ENCODE measurements around the gene KIAA1614.

KIAA1614 gene

GRCh38 chr1:180928331-180929230 lies 15.9 kb downstream of the KIAA1614 start:
- Histone ChIP-seq H3K9ac (ENCODE audit: low read depth, low read length) (no peak overlapping the region), H3K9me3 (replicated peaks; ENCODE audit: low read length) (no peaks in the 10 kb centered on the region), H3K4me3 (ENCODE audit: low read length) (no peak overlapping the region), H3K4me2 (ENCODE audit: low read length) (no peak overlapping the region), H3K36me3 (ENCODE audit: insufficient read depth, low read length) (no peaks in the 10 kb centered on the region), H3K4me1 (ENCODE audit: control insufficient read depth, insufficient read depth, low read length) (peaks cover 20% of the 10 kb centered on the region), H3K27me3 (ENCODE audit: control insufficient read depth, insufficient read depth, low read length) (no peaks in the 10 kb centered on the region)

GRCh38 chr1:180929389-180929788 lies 16.7 kb downstream of the KIAA1614 start:
- Histone ChIP-seq H3K4me1 (ENCODE audit: control insufficient read depth, insufficient read depth, low read length) (peaks cover 19% of the 10 kb centered on the region), H3K9ac (ENCODE audit: low read depth, low read length) (no peak overlapping the region)

DNA sequence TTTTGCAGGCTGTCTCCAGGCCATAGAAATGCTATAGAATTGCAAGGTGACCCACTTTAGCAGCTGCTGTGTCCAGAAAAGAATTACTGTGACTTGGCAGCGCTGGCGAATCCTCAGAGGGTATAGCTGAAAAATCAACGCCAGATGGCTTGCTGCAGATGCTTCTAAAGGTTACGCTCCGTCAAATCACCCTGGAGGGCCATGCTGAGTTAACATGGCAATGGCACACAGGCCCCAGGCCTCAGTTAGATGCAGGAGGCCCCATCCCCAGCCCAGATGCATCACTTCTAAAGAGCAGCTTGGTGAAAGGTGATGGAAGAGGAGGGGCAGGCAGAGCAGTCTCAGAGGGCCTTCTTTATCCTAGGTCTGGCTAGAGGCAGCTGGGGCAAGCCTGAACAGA lies 18.0 kb downstream of the KIAA1614 start:
- Histone ChIP-seq H3K4me2 (ENCODE audit: low read length) (no peak overlapping the region), H3K36me3 (ENCODE audit: insufficient read depth, low read length) (no peaks in the 10 kb centered on the region), H3K4me3 (ENCODE audit: low read length) (no peak overlapping the region), H3K27me3 (ENCODE audit: control insufficient read depth, insufficient read depth, low read length) (no peaks in the 10 kb centered on the region), H3K4me1 (ENCODE audit: control insufficient read depth, insufficient read depth, low read length) (peaks cover 19% of the 10 kb centered on the region), H3K9ac (ENCODE audit: low read depth, low read length) (no peak overlapping the region), H3K9me3 (replicated peaks; ENCODE audit: low read length) (no peaks in the 10 kb centered on the region)

More at GRCh38 chr1:180929389-180929788, 16.7 kb downstream of the KIAA1614 start:
- H3K36me3 ChIP-seq (ENCODE audit: insufficient read depth, low read length): no peaks in the 10 kb centered on the region
- H3K27me3 ChIP-seq (ENCODE audit: control insufficient read depth, insufficient read depth, low read length): no peaks in the 10 kb centered on the region
- no peak overlapping the region for H3K4me3 ChIP-seq (ENCODE audit: low read length)
- H3K4me2 ChIP-seq (ENCODE audit: low read length): no peak overlapping the region
- H3K9me3 ChIP-seq (replicated peaks; ENCODE audit: low read length): no peaks in the 10 kb centered on the region

DNA sequence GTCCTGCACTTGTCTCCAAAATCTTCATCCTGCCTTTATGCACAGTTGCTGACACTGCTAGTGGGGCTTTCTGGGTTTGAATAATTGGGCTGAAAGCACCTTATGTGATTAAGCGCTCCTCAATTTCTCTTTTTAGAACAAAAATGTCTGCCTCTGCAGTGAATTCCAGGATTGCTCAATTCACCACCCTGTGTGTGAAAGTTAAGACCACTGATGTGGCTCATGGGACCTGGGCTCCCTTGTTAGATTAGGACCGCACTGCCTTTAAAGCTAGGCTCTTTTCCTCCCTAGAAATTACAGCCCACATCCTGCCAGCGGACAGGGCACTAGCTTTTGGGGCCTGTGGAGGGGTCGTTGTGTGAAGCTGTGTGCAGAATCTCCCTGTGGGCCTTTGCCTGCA lies 18.8 kb downstream of the KIAA1614 start:
- no peaks in the 10 kb centered on the region for H3K9me3 ChIP-seq (replicated peaks; ENCODE audit: low read length)
- H3K9ac ChIP-seq (ENCODE audit: low read depth, low read length): no peak overlapping the region
- H3K4me3 ChIP-seq (ENCODE audit: low read length): no peak overlapping the region
- peaks cover 6% of the 10 kb centered on the region for H3K36me3 ChIP-seq (ENCODE audit: insufficient read depth, low read length)
- peaks cover 11% of the 10 kb centered on the region for H3K4me1 ChIP-seq (ENCODE audit: control insufficient read depth, insufficient read depth, low read length)
- H3K27me3 ChIP-seq (ENCODE audit: control insufficient read depth, insufficient read depth, low read length): no peaks in the 10 kb centered on the region
- no peak overlapping the region for H3K4me2 ChIP-seq (ENCODE audit: low read length)

GRCh38 chr1:180932378-180932777 lies 19.7 kb downstream of the KIAA1614 start:
- no peaks in the 10 kb centered on the region for H3K27me3 ChIP-seq (ENCODE audit: control insufficient read depth, insufficient read depth, low read length)
- H3K4me3 ChIP-seq (ENCODE audit: low read length): no peak overlapping the region
- peaks cover 6% of the 10 kb centered on the region for H3K36me3 ChIP-seq (ENCODE audit: insufficient read depth, low read length)
- no peaks in the 10 kb centered on the region for H3K9me3 ChIP-seq (replicated peaks; ENCODE audit: low read length)
- no peak overlapping the region for H3K9ac ChIP-seq (ENCODE audit: low read depth, low read length)
- H3K4me2 ChIP-seq (ENCODE audit: low read length): no peak overlapping the region
- H3K4me1 ChIP-seq (ENCODE audit: control insufficient read depth, insufficient read depth, low read length): peaks cover 3% of the 10 kb centered on the region

DNA sequence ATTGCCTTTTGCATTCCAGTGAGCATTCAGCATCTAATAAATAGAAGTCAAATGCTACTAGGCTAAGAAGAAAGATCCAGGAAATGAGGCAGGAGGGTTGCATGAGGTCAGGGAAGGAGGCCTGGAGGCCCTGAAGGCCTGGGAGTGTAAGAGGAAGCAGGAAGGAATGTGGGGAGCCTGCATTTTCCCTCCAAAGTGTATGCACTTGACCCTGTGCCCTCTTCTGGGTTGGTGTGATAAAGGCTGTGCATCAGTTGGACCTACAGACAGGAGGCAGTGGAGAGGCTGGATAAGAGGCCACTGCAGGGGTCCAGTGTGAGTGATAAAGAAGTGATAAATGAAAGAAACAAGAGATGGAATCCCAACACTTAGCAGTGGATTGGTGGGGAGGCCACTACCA lies 20.4 kb downstream of the KIAA1614 start:
- H3K4me1 ChIP-seq (ENCODE audit: control insufficient read depth, insufficient read depth, low read length): no peaks in the 10 kb centered on the region
- H3K4me2 ChIP-seq (ENCODE audit: low read length): no peak overlapping the region
- no peak overlapping the region for H3K4me3 ChIP-seq (ENCODE audit: low read length)
- no peak overlapping the region for H3K9ac ChIP-seq (ENCODE audit: low read depth, low read length)
- peaks cover 6% of the 10 kb centered on the region for H3K36me3 ChIP-seq (ENCODE audit: insufficient read depth, low read length)
- no peaks in the 10 kb centered on the region for H3K9me3 ChIP-seq (replicated peaks; ENCODE audit: low read length)
- no peaks in the 10 kb centered on the region for H3K27me3 ChIP-seq (ENCODE audit: control insufficient read depth, insufficient read depth, low read length)

DNA sequence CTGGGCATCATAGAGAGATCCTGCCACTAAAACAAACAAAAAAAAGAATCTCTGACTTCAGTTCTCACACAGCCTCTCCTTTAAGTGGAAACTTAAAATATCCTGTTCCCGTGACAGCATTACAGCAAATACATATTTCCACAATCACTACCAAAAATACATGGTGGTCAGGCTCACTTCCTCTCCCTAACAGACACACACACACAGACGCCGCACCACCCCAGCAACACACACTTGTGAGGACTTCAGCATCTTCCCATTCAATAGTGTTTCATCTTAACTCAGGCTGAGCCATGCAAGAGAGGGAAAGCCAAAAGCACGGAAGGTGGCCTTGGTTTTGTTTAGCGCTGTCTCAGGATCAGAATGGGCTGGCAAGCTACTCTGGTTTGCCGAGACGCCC lies 21.9 kb downstream of the KIAA1614 start:
- no peak overlapping the region for H3K9ac ChIP-seq (ENCODE audit: low read depth, low read length)
- H3K4me3 ChIP-seq (ENCODE audit: low read length): no peak overlapping the region
- H3K27me3 ChIP-seq (ENCODE audit: control insufficient read depth, insufficient read depth, low read length): no peaks in the 10 kb centered on the region
- H3K9me3 ChIP-seq (replicated peaks; ENCODE audit: low read length): no peaks in the 10 kb centered on the region
- no peaks in the 10 kb centered on the region for H3K4me1 ChIP-seq (ENCODE audit: control insufficient read depth, insufficient read depth, low read length)
- H3K4me2 ChIP-seq (ENCODE audit: low read length): no peak overlapping the region
- H3K36me3 ChIP-seq (ENCODE audit: insufficient read depth, low read length): peaks cover 6% of the 10 kb centered on the region

GRCh38 chr1:180935326-180936109 lies 22.8 kb downstream of the KIAA1614 start:
- no peak overlapping the region for H3K9ac ChIP-seq (ENCODE audit: low read depth, low read length)
- no peaks in the 10 kb centered on the region for H3K9me3 ChIP-seq (replicated peaks; ENCODE audit: low read length)
- no peak overlapping the region for H3K4me2 ChIP-seq (ENCODE audit: low read length)
- H3K4me3 ChIP-seq (ENCODE audit: low read length): no peak overlapping the region
- peaks cover 6% of the 10 kb centered on the region for H3K36me3 ChIP-seq (ENCODE audit: insufficient read depth, low read length)
- no peaks in the 10 kb centered on the region for H3K27me3 ChIP-seq (ENCODE audit: control insufficient read depth, insufficient read depth, low read length)
- no peaks in the 10 kb centered on the region for H3K4me1 ChIP-seq (ENCODE audit: control insufficient read depth, insufficient read depth, low read length)

DNA sequence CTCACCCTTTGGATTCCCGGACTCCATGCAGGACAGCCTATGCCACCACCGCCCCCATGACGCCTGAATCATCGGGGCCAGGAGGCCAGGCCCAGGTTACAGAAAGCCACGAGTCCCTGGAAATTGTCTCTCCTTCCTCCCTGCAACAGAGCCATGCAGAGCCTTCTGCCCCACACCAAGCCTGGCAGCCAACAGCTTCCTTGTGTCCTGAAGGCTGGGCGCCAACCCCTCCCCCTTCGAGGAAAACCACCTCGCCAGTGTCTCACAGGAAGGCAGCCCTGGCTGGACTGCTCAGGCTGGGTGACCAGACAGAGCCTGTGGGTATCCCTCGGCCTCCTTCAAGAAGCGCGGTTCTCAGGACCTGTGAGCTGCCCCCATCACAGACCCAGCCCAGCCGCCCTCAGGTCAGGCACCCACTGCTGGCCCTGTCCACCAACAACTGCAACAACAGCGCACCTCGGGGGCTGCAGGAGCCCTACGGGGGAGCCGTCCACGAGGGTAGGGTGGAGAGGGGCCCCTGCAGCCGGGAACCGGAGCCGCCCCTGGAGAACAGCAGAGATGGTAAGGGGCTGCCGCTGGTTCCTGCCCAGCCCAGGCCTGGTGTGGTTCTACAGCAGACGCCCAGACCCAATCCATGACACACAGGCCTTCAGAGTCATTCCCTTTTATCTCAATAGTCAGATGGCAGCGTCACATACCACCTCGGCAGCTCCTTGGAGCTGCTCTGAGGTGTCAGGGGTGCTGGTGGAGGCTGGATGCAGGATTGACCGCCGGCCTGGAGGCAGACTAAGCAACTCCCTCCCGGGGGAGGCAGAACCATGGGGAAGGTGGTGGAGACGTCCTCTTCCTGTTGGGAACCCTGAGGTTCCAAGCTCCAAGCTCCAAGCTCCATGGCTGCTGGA lies 23.7 kb downstream of the KIAA1614 start:
- no peak overlapping the region for H3K9ac ChIP-seq (ENCODE audit: low read depth, low read length)
- no peak overlapping the region for H3K4me2 ChIP-seq (ENCODE audit: low read length)
- H3K27me3 ChIP-seq (ENCODE audit: control insufficient read depth, insufficient read depth, low read length): no peaks in the 10 kb centered on the region
- no peaks in the 10 kb centered on the region for H3K9me3 ChIP-seq (replicated peaks; ENCODE audit: low read length)
- no peak overlapping the region for H3K4me3 ChIP-seq (ENCODE audit: low read length)
- H3K4me1 ChIP-seq (ENCODE audit: control insufficient read depth, insufficient read depth, low read length): no peaks in the 10 kb centered on the region
- H3K36me3 ChIP-seq (ENCODE audit: insufficient read depth, low read length): peaks cover 6% of the 10 kb centered on the region

GRCh38 chr1:180937012-180937372 lies 24.3 kb downstream of the KIAA1614 start:
- H3K27me3 ChIP-seq (ENCODE audit: control insufficient read depth, insufficient read depth, low read length): no peaks in the 10 kb centered on the region
- H3K4me3 ChIP-seq (ENCODE audit: low read length): no peak overlapping the region
- H3K4me2 ChIP-seq (ENCODE audit: low read length): no peak overlapping the region
- no peaks in the 10 kb centered on the region for H3K4me1 ChIP-seq (ENCODE audit: control insufficient read depth, insufficient read depth, low read length)
- H3K9ac ChIP-seq (ENCODE audit: low read depth, low read length): no peak overlapping the region
- H3K36me3 ChIP-seq (ENCODE audit: insufficient read depth, low read length): peaks cover 6% of the 10 kb centered on the region
- H3K9me3 ChIP-seq (replicated peaks; ENCODE audit: low read length): no peaks in the 10 kb centered on the region

DNA sequence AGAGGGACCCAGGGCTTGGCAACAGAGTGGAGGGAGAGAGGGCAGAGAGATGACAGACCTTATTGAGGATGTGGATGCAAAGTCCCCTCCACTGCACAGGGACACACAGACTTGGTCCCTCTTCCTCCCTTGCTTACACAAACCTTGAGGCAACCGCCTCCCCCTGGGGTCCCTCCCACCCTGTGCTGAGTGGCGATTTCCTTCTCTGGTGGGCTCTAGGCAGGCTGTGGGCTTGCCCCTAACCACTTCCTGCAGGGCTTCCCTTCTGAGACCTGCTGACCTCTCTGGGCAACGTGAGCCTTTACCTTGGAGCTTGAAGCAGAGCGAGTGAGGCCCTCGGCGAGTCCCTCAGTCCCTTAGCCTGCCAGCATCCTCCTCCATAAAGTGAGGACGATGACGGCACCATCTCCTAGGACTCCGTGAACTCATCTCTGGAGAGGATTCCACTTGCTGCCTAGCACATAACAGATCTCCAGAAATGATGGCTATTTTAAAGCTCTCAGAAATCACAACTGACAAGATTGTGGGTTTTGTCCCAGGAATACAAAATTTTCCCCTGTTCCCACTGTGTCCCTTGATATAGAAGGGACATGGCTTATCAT lies 25.0 kb downstream of the KIAA1614 start:
- no peaks in the 10 kb centered on the region for H3K9me3 ChIP-seq (replicated peaks; ENCODE audit: low read length)
- H3K4me2 ChIP-seq (ENCODE audit: low read length): no peak overlapping the region
- H3K36me3 ChIP-seq (ENCODE audit: insufficient read depth, low read length): peaks cover 6% of the 10 kb centered on the region
- no peaks in the 10 kb centered on the region for H3K27me3 ChIP-seq (ENCODE audit: control insufficient read depth, insufficient read depth, low read length)
- H3K4me3 ChIP-seq (ENCODE audit: low read length): no peak overlapping the region
- H3K9ac ChIP-seq (ENCODE audit: low read depth, low read length): no peak overlapping the region
- H3K4me1 ChIP-seq (ENCODE audit: control insufficient read depth, insufficient read depth, low read length): no peaks in the 10 kb centered on the region

All from skeletal muscle satellite cell (primary cell).